ENCODE results near the gene CHMP6. TPM values are rescaled to one million over a fixed set of nuclear protein-coding genes. Genes with fewer than 3 reads are reported as not detected.

Gene CHMP6
- polyA plus RNA-seq, 1 experiment, result 27.3 TPM

GRCh38 chr17:80971704-80972304, 19.8 kb upstream of the CHMP6 start:
- H3K4me3 ChIP-seq (ENCODE audit: low read depth, low read length), result no peak overlapping the region
- H3K27me3 ChIP-seq (ENCODE audit: control insufficient read depth, insufficient read depth, low read length), result peaks cover 2% of the 10 kb centered on the region
- TF ChIP-seq CTCF (IDR thresholded peaks at IDR 0.05; ENCODE audit: low read depth, low read length), result no peak
- ChIA-PET POLR2A (no interaction called here), CTCF (no interaction called here)
- H3K27ac ChIP-seq (ENCODE audit: low read depth, low read length), result no peak overlapping the region
- no peaks in the 10 kb centered on the region; the same call in 1 of the 2 replicates for H3K9me3 ChIP-seq (ENCODE audit: control insufficient read depth, insufficient read depth, low read length)
- no peak for DNase-seq (ENCODE audit: low read depth, low spot score)

- POLR2A ChIA-PET, result no interaction called here
- DNase-seq (ENCODE audit: low read depth, low spot score), result no peak
These were observed 14.9 kb upstream of the CHMP6 start for GRCh38 chr17:80976701-80977100.

GRCh38 chr17:80977172-80977571, 14.5 kb upstream of the CHMP6 start:
- ChIA-PET CTCF (interaction anchor here (1.2 kb wide), 1 partner anchor 550 kb away, joined by 5 read pairs; no protein-coding TSS in a partner anchor), POLR2A (no interaction called here)
- H3K27me3 ChIP-seq (ENCODE audit: control insufficient read depth, insufficient read depth, low read length), result no peaks in the 10 kb centered on the region
- no peak for TF ChIP-seq CTCF (IDR thresholded peaks at IDR 0.05; ENCODE audit: low read depth, low read length)
- H3K27ac ChIP-seq (ENCODE audit: low read depth, low read length), result no peak overlapping the region
- no peaks in the 10 kb centered on the region; the same call in 1 of the 2 replicates for H3K9me3 ChIP-seq (ENCODE audit: control insufficient read depth, insufficient read depth, low read length)
- DNase-seq (ENCODE audit: low read depth, low spot score), result no peak
- H3K4me3 ChIP-seq (ENCODE audit: low read depth, low read length), result no peak overlapping the region

More at GRCh38 chr17:80976701-80977100, 14.9 kb upstream of the CHMP6 start:
- no peak overlapping the region for H3K27ac ChIP-seq (ENCODE audit: low read depth, low read length)
- TF ChIP-seq CTCF (IDR thresholded peaks at IDR 0.05; ENCODE audit: low read depth, low read length), result no peak
- no peak overlapping the region for H3K4me3 ChIP-seq (ENCODE audit: low read depth, low read length)
- H3K9me3 ChIP-seq (ENCODE audit: control insufficient read depth, insufficient read depth, low read length), result no peaks in the 10 kb centered on the region; the same call in 1 of the 2 replicates
- H3K27me3 ChIP-seq (ENCODE audit: control insufficient read depth, insufficient read depth, low read length), result no peaks in the 10 kb centered on the region
- CTCF ChIA-PET, result no interaction called here

GRCh38 chr17:80978499-80979497, 12.8 kb upstream of the CHMP6 start:
- ChIA-PET CTCF (interaction anchor here (0.5 kb wide), 1 partner anchor 584 kb away, joined by 3 read pairs; no protein-coding TSS in a partner anchor), POLR2A (no interaction called here)

More at GRCh38 chr17:80978499-80979497, 12.8 kb upstream of the CHMP6 start:
- no peak for DNase-seq (ENCODE audit: low read depth, low spot score)
- TF ChIP-seq CTCF (IDR thresholded peaks at IDR 0.05; ENCODE audit: low read depth, low read length), result no peak
- H3K27ac ChIP-seq (ENCODE audit: low read depth, low read length), result no peak overlapping the region
- no peaks in the 10 kb centered on the region; the same call in 1 of the 2 replicates for H3K9me3 ChIP-seq (ENCODE audit: control insufficient read depth, insufficient read depth, low read length)
- H3K4me3 ChIP-seq (ENCODE audit: low read depth, low read length), result no peak overlapping the region
- H3K27me3 ChIP-seq (ENCODE audit: control insufficient read depth, insufficient read depth, low read length), result no peaks in the 10 kb centered on the region
